Right lobe of liver (tissue), 6 donors: ENCODE measurements around the gene CMKLR1. TPM values are rescaled to one million over a fixed set of nuclear protein-coding genes. Genes with fewer than 3 reads are reported as not detected.

ENCODE experiments used
- ATAC-seq, 4 donors: fragments of 200-7000 bp; cut with Tn5 transposase; one replicate each; pipeline ENCODE4 v1.9.1; 2020; ENCODE audit warnings: mild to moderate bottlenecking in 4 of 4, moderate library complexity in 4 of 4
- DNase-seq, 3 donors: peaks; one replicate each; pipeline ENCODE4 v3.0.0-alpha.2; 2020
- H3K27ac ChIP-seq, 3 donors: fragments of 200-600 bp; one replicate each; pipeline ENCODE4 v1.8.0; 2022
- H3K27me3 ChIP-seq, 2 donors: fragments of 200-600 bp; one replicate each; pipeline ENCODE4 v1.8.0; 2022
- H3K36me3 ChIP-seq, 4 donors: fragments of 200-600 bp; sonication (generic) in 1 of 4; one replicate each; pipeline versions ENCODE4 v1.5.1 to v1.8.0; 2017 to 2022; ENCODE audit warnings: control low read depth in 1 of 4
- H3K4me1 ChIP-seq, 4 donors: fragments of 200-600 bp; sonication (generic) in 1 of 4; one replicate each; pipeline versions ENCODE4 v1.5.1 to v1.8.0; 2017 to 2022; ENCODE audit warnings: control low read depth in 1 of 4
- H3K4me3 ChIP-seq, 3 donors: fragments of 200-600 bp; one replicate each; pipeline ENCODE4 v1.8.0; 2022
- H3K9me3 ChIP-seq, 4 donors: fragments of 200-600 bp; sonication (generic) in 1 of 4; one replicate each; pipeline versions ENCODE4 v1.5.1 to v1.8.0; 2017 to 2022; ENCODE audit warnings: control low read depth in 1 of 4
- POLR2A ChIP-seq: fragments of 450-650 bp; IDR thresholded peaks from one replicate; pipeline ENCODE4 v1.6.1; 2017; ENCODE audit warnings: antibody characterized with exemption, mild to moderate bottlenecking
- WGBS: methylation state at CpG from one replicate; pipeline ENCODE4 v1.1.6; 2018; ENCODE audit warnings: low coverage, low lambda C conversion rate; ENCODE audit not compliant: insufficient coverage; ENCODE audit errors: missing lambda C conversion rate; 5-methylcytosine and 5-hydroxymethylcytosine counted together
- intact Hi-C, 2 donors: fragments of 100-400 bp; cut with DNase I; formaldehyde crosslinking; loops; one replicate each; pipeline versions ENCODE4 v1.11.2 to v1.14.1; 2022
- total RNA-seq, 6 experiments: library from RNA; depleted of rRNA in 2 of 6; stranded (reverse); fragments of >200 nt in 2 of 6; fragmentation: NEBNext Ultra II Directional in 3 of 6; extraction: Animal tissue kit (Norgen Biotek cat#: 25700) in 3 of 6; gene quantifications; one replicate each; pipeline versions ENCODE4 v1.1.0 to v1.2.4, GENCODE V29; 2016 to 2023
- TF ChIP-seq, protein P1 (sequence below), 4 donors: fragments of 200-600 bp in 3 of 4; fragments of 450-650 bp in 1 of 4; IDR thresholded peaks; one replicate each; pipeline versions ENCODE4 v1.5.1 to v1.8.0; 2016 to 2022; ENCODE audit warnings: antibody characterized with exemption in 4 of 4, mild to moderate bottlenecking in 2 of 4
- donor health status: DM: no; HTN: yes; CAD: no.
- donor health status: DM: no; HTN: no; CAD: no.
- donor health status: DM: no; HTN: no; CAD: no.
- donor health status: DM: no; HTN: yes; CAD: no.
- donor health status: DM: no; HTN: yes; CAD: no.

CMKLR1 gene
- total RNA-seq, 6 experiments from 2014 or later, result 1.5 to 8.2 (median 4.2) TPM

DNA sequence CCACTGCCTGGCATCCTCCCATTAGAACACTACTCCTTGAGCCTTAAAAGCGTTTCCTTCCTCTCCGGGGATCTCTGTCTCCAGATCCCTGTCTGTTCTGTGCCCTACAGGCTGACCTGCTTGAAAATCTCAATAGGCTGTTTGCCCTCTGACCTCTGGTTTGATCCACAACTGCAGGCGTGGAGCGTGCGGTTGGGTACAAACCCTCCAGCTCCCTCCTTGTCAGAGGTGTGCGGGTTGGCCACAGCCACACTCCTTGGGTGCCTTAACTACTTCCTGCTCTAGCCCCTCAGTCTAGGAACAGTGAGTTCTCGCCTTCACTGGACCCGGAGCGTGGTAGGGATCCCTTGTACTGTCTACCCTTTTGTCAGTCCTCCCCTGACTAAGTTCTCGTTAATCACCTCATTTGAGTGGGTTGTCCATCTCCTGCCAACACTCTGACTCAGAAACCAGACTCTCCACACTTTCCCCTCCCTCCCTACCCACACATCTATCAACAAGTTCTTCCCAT, 33.1 kb downstream of the CMKLR1 start:
- intact Hi-C loops, result no loop called here
- TF ChIP-seq, protein P1, sequence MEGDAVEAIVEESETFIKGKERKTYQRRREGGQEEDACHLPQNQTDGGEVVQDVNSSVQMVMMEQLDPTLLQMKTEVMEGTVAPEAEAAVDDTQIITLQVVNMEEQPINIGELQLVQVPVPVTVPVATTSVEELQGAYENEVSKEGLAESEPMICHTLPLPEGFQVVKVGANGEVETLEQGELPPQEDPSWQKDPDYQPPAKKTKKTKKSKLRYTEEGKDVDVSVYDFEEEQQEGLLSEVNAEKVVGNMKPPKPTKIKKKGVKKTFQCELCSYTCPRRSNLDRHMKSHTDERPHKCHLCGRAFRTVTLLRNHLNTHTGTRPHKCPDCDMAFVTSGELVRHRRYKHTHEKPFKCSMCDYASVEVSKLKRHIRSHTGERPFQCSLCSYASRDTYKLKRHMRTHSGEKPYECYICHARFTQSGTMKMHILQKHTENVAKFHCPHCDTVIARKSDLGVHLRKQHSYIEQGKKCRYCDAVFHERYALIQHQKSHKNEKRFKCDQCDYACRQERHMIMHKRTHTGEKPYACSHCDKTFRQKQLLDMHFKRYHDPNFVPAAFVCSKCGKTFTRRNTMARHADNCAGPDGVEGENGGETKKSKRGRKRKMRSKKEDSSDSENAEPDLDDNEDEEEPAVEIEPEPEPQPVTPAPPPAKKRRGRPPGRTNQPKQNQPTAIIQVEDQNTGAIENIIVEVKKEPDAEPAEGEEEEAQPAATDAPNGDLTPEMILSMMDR (IDR thresholded peaks at IDR 0.05), result no peak
- no peak for TF ChIP-seq POLR2A
- Histone ChIP-seq H3K4me1 (no peaks in the 10 kb centered on the region), H3K9me3 (no peaks in the 10 kb centered on the region), H3K27me3 (no peaks in the 10 kb centered on the region), H3K27ac (peak overlapping the region in 2 of 3 donors; percentile 22 to 48), H3K4me3 (no peak overlapping the region), H3K36me3 (no peaks in the 10 kb centered on the region)
- 24% methylated on average over 6 of the region's 10 CpGs for WGBS
- ATAC-seq (peak; percentile 28 to 42 (median 34)), DNase-seq (no peak)

DNA sequence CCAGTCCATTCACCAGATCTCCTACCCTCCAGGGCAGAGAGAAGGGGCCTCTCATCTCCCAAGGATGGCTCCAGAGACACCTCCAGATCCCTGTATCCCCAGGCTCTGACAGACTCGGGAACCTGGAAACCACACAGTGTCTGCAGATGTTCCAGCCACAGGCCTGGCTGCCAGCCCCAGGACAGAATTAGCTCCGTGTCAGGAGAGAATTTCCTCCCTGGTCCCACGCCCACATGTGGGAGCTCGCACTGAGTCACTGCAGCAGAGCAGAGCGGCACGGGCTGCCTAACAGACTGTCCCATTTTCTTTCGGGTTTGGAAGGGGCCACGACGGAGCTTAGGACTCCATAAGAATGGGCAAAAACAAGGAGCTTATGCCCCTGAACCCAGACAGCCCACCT, 33.6 kb downstream of the CMKLR1 start:
- Histone ChIP-seq H3K27me3 (no peaks in the 10 kb centered on the region), H3K27ac (peak overlapping the region in 2 of 3 donors; percentile 22 to 48), H3K9me3 (no peaks in the 10 kb centered on the region), H3K4me3 (no peak overlapping the region), H3K36me3 (no peaks in the 10 kb centered on the region), H3K4me1 (no peaks in the 10 kb centered on the region)
- peak; percentile 54 to 78 (median 64) for ATAC-seq
- TF ChIP-seq, protein P1 (IDR thresholded peaks at IDR 0.05), result no peak
- no peak for TF ChIP-seq POLR2A
- 30% methylated on average over 2 of the region's 9 CpGs for WGBS
- intact Hi-C loops, result no loop called here
- peak in 2 of 3 donors; percentile 54 to 66 for DNase-seq

GRCh38 chr12:108304633-108305032, 34.5 kb downstream of the CMKLR1 start:
- DNase-seq (no peak), ATAC-seq (no peak)
- Histone ChIP-seq H3K27me3 (no peaks in the 10 kb centered on the region), H3K4me1 (no peaks in the 10 kb centered on the region), H3K36me3 (no peaks in the 10 kb centered on the region), H3K4me3 (no peak overlapping the region), H3K9me3 (no peaks in the 10 kb centered on the region), H3K27ac (peak overlapping the region in 1 of 3 donors; percentile 22)
- no peak for TF ChIP-seq POLR2A
- TF ChIP-seq, protein P1 (IDR thresholded peaks at IDR 0.05), result no peak
- intact Hi-C loops, result no loop called here
- 51% methylated on average over 5 of the region's 7 CpGs for WGBS

GRCh38 chr12:108303703-108304102, 35.4 kb downstream of the CMKLR1 start:
- WGBS, result 47% methylated on average over 4 of the region's 8 CpGs
- H3K4me1 ChIP-seq, result no peaks in the 10 kb centered on the region

More at GRCh38 chr12:108303703-108304102, 35.4 kb downstream of the CMKLR1 start:
- H3K9me3 ChIP-seq, result no peaks in the 10 kb centered on the region
- intact Hi-C loops, result no loop called here
- TF ChIP-seq, protein P1 (IDR thresholded peaks at IDR 0.05), result no peak
- no peak for TF ChIP-seq POLR2A
- DNase-seq (no peak), ATAC-seq (no peak)
- no peak overlapping the region for H3K4me3 ChIP-seq
- no peaks in the 10 kb centered on the region for H3K36me3 ChIP-seq
- H3K27me3 ChIP-seq, result no peaks in the 10 kb centered on the region
- H3K27ac ChIP-seq, result no peak overlapping the region
